ENCODE results near the gene SCAMP2. TPM values are rescaled to one million over a fixed set of nuclear protein-coding genes. Genes with fewer than 3 reads are reported as not detected.

Gene SCAMP2
- total RNA-seq, 1 experiment from 2014 or later: 121 TPM

GRCh38 chr15:74836846-74837245 is 36.3 kb downstream of the SCAMP2 start:
- no peak for DNase-seq (ENCODE audit: low read depth, low spot score)
- no peaks in the 10 kb centered on the region for H3K27me3 ChIP-seq (ENCODE audit: control insufficient read depth, insufficient read depth, low read length)
- H3K27ac ChIP-seq (ENCODE audit: low read length): no peak overlapping the region
- no peak for TF ChIP-seq POLR2AphosphoS5 (IDR thresholded peaks at IDR 0.05; ENCODE audit: low read depth, low read length)
- TF ChIP-seq SIN3A (IDR thresholded peaks at IDR 0.05; ENCODE audit: borderline replicate concordance, insufficient read depth, low read depth, low read length): no peak
- no peak for TF ChIP-seq TCF7L2 (IDR thresholded peaks at IDR 0.05; ENCODE audit: low read depth, low read length)
- no peak for TF ChIP-seq CTCF (IDR thresholded peaks at IDR 0.05)
- TF ChIP-seq REST (IDR thresholded peaks at IDR 0.05; ENCODE audit: insufficient read depth in 1 of 2, low read depth in 2 of 2, low read length in 1 of 2): no peak
- intact Hi-C loops (cut with micrococcal nuclease; ENCODE audit: unreplicated experiment): loop anchor here (10.0 kb wide), 1 partner anchor 62 kb away; no protein-coding TSS in a partner anchor
- no peaks in the 10 kb centered on the region for H3K9me3 ChIP-seq (ENCODE audit: control insufficient read depth, insufficient read depth, low read depth, low read length)
- no peaks in the 10 kb centered on the region; the same call in 1 of the 2 replicates for H3K36me3 ChIP-seq (ENCODE audit: control insufficient read depth, insufficient read depth, low read length)
- no peak overlapping the region for H3K4me3 ChIP-seq (ENCODE audit: low read depth in 2 of 2, low read length in 2 of 2)
- ChIA-PET POLR2A (no interaction called here), CTCF (interaction anchor here (0.7 kb wide), 1 partner anchor 64 kb away, joined by 3 read pairs; no protein-coding TSS in a partner anchor)
- in situ Hi-C loops (cut with HindIII; ENCODE audit: low pct_unique_long_range_greater_than_20kb, low sequenced_read_pairs): no loop called here
- no TSS peak for BruUV-seq (replicated peaks)
- ATAC-seq: no peak
- peaks cover 8% of the 10 kb centered on the region for H3K4me1 ChIP-seq (ENCODE audit: control insufficient read depth, insufficient read depth, low read length)

GRCh38 chr15:74835312-74835823 is 37.8 kb downstream of the SCAMP2 start:
- POLR2A ChIA-PET: no interaction called here
- TF ChIP-seq CTCF (IDR thresholded peaks at IDR 0.05) (peak; percentile 94), TCF7L2 (IDR thresholded peaks at IDR 0.05; ENCODE audit: low read depth, low read length) (no peak), REST (IDR thresholded peaks at IDR 0.05; ENCODE audit: insufficient read depth in 1 of 2, low read depth in 2 of 2, low read length in 1 of 2) (no peak)
- intact Hi-C loops (cut with micrococcal nuclease; ENCODE audit: unreplicated experiment): loop anchor here (10.0 kb wide), 1 partner anchor 61 kb away; no protein-coding TSS in a partner anchor
- no peaks in the 10 kb centered on the region; the same call in 1 of the 2 replicates for H3K36me3 ChIP-seq (ENCODE audit: control insufficient read depth, insufficient read depth, low read length)
- no peak overlapping the region for H3K4me3 ChIP-seq (ENCODE audit: low read depth in 2 of 2, low read length in 2 of 2)
- ATAC-seq (peak; percentile 76), DNase-seq (ENCODE audit: low read depth, low spot score) (no peak)
- no peaks in the 10 kb centered on the region; the same call in 1 of the 2 replicates for H3K4me1 ChIP-seq (ENCODE audit: control insufficient read depth, insufficient read depth, low read length)
- CTCF ChIA-PET: interaction anchor here (0.5 to 0.7 kb wide), 4 partner anchors 9 to 393 kb away, joined by 3 to 7 read pairs (median 3); partner anchors contain the start of gene RPP25
- H3K27ac ChIP-seq (ENCODE audit: low read length): no peak overlapping the region
- in situ Hi-C loops (cut with HindIII; ENCODE audit: low pct_unique_long_range_greater_than_20kb, low sequenced_read_pairs): no loop called here
- BruUV-seq (replicated peaks): no TSS peak
- H3K27me3 ChIP-seq (ENCODE audit: control insufficient read depth, insufficient read depth, low read length): no peaks in the 10 kb centered on the region
- H3K9me3 ChIP-seq (ENCODE audit: control insufficient read depth, insufficient read depth, low read depth, low read length): no peaks in the 10 kb centered on the region
